H1 (cell line): ENCODE results near the gene HERC4. TPM values are rescaled to one million over a fixed set of nuclear protein-coding genes. Genes with fewer than 3 reads are reported as not detected.

Experiments
- ATF2 ChIP-seq: IDR thresholded peaks from 2 replicates; pipeline ENCODE4 v1.6.1; 2012; ENCODE audit warnings: low read length, inconsistent platforms
- KDM1A ChIP-seq: fragments of 200-600, 300-600 bp; sonication (generic); IDR thresholded peaks from 2 replicates; pipeline ENCODE4 v1.7.1; 2016; ENCODE audit warnings: mild to moderate bottlenecking, low read length, borderline replicate concordance
- KDM5A ChIP-seq: fragments of 200-600 bp; IDR thresholded peaks from 2 replicates; pipeline ENCODE4 v1.7.1; 2012; ENCODE audit warnings: mild to moderate bottlenecking, low read length, inconsistent platforms, mixed read lengths
- PHF8 ChIP-seq: fragments of 200-600 bp; sonication (generic); conservative IDR thresholded peaks from 2 replicates; pipeline ENCODE4 v1.7.1; 2012; ENCODE audit warnings: low read depth, mild to moderate bottlenecking, inconsistent platforms, low read length, moderate library complexity
- RXRA ChIP-seq: IDR thresholded peaks from 2 replicates; pipeline ENCODE4 v1.6.1; 2011; ENCODE audit warnings: low read depth, mild to moderate bottlenecking, low read length, moderate library complexity; ENCODE audit not compliant: insufficient read depth
- polyA plus RNA-seq, 7 experiments: library from polyadenylated mRNA; depleted of rRNA in 3 of 7; stranded (reverse) in 5 of 7; unstranded in 2 of 7; fragments of >200 nt in 5 of 7; fragments of 200-250 nt in 2 of 7; gene quantifications; 1 replicate in 5 of 7; 2 replicates in 1 of 7; 4 replicates in 1 of 7; pipeline versions ENCODE4 v1.2.1 to v1.2.3, GENCODE V29; 2011 to 2013; ENCODE audit warnings: missing spikeins in 2 of 7, mixed read lengths in 2 of 7
- total RNA-seq: library from RNA; stranded (reverse); fragmentation: NEBNext Ultra II Directional; extraction: Animal tissue kit (Norgen Biotek cat#: 25700); gene quantifications from 2 replicates; pipeline ENCODE4 v1.2.1, GENCODE V29; 2021
- TF ChIP-seq, protein P1 (sequence below): IDR thresholded peaks from 2 replicates; pipeline ENCODE4 v1.6.1; 2011; ENCODE audit warnings: low read length, improper control_type of control experiment

The HERC4 gene
- total and polyA plus RNA-seq, 2 of the 8 experiments (the other 6 are each of a cell fraction or from before 2014, with no cell fraction given) = 7.5 to 44.0 TPM

GRCh38 chr10:68090586-68090985, 15.5 kb upstream of the HERC4 start (continued):
- TF ChIP-seq, protein P1, sequence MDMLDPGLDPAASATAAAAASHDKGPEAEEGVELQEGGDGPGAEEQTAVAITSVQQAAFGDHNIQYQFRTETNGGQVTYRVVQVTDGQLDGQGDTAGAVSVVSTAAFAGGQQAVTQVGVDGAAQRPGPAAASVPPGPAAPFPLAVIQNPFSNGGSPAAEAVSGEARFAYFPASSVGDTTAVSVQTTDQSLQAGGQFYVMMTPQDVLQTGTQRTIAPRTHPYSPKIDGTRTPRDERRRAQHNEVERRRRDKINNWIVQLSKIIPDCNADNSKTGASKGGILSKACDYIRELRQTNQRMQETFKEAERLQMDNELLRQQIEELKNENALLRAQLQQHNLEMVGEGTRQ = no peak
- TF ChIP-seq ATF2 (no peak), KDM1A (no peak), KDM5A (no peak), RXRA (no peak), PHF8 (no peak)
